Testis (tissue), 3 donors: ENCODE data around the gene MIS18BP1. TPM values are rescaled to one million over a fixed set of nuclear protein-coding genes. Genes with fewer than 3 reads are reported as not detected.
A peak's percentile ranks its signal among the peaks of the same experiment; 100 is the strongest.

Source experiments
- DNase-seq: peaks from one replicate; pipeline ENCODE4 v3.0.0-alpha.2; 2019
- H3K27ac ChIP-seq, 2 donors: fragments of 200-600 bp; sonication (generic); one replicate each; pipeline ENCODE4 v1.5.1; 2019
- H3K27me3 ChIP-seq: fragments of 200-600 bp; sonication (generic); one replicate; pipeline ENCODE4 v1.5.1; 2019
- H3K36me3 ChIP-seq: fragments of 200-600 bp; sonication (generic); one replicate; pipeline ENCODE4 v1.5.1; 2017; ENCODE audit warnings: low read depth; ENCODE audit errors: missing control alignments
- H3K4me1 ChIP-seq: fragments of 200-600 bp; sonication (generic); one replicate; pipeline ENCODE4 v1.5.1; 2019
- H3K4me3 ChIP-seq, 2 donors: fragments of 200-600 bp; sonication (generic); one replicate each; pipeline ENCODE4 v1.5.1; 2017 to 2019
- H3K9me3 ChIP-seq: fragments of 200-600 bp; sonication (generic); one replicate; pipeline ENCODE4 v1.5.1; 2017
- POLR2A ChIP-seq: fragments of 450-650 bp; IDR thresholded peaks from one replicate; pipeline ENCODE4 v1.6.1; 2017; ENCODE audit warnings: antibody characterized with exemption, mild to moderate bottlenecking, moderate library complexity
- WGBS, 2 donors: methylation state at CpG; one replicate each; pipeline ENCODE4 v1.1.5; 2018; 5-methylcytosine and 5-hydroxymethylcytosine counted together
- intact Hi-C: fragments of 100-400 bp; cut with DNase I; formaldehyde crosslinking; loops from one replicate; pipeline ENCODE4 v1.15.1; 2023; ENCODE audit warnings: low total_unique reads
- polyA plus RNA-seq: library from polyadenylated mRNA; stranded (reverse); fragments of 350-450 nt; fragmentation: Illumina TruSeq; extraction: RNeasy Lipid Tissue Mini Kit (QIAGEN cat#74804); gene quantifications from one replicate; pipeline ENCODE4 v1.2.3, GENCODE V29; 2014; ENCODE audit warnings: low read depth, low replicate concordance; ENCODE audit not compliant: insufficient read depth
- total RNA-seq, 2 donors: library from RNA; depleted of rRNA; stranded (reverse); fragments of >200 nt; gene quantifications; one replicate each; pipeline ENCODE4 v1.2.3, GENCODE V29; 2016
- TF ChIP-seq, protein P1 (sequence below), 3 experiments: fragments of 450-650 bp in 2 of 3; fragments of 200-600 bp in 1 of 3; sonication (generic) in 1 of 3; IDR thresholded peaks; one replicate each; pipeline ENCODE4 v1.5.1; 2016 to 2019; ENCODE audit warnings: antibody characterized with exemption in 3 of 3, mild to moderate bottlenecking in 2 of 3, moderate library complexity in 1 of 3

The MIS18BP1 gene
- total and polyA plus RNA-seq, 3 donors from 2014 or later = 7.3 to 71.5 (median 60.8) TPM

DNA sequence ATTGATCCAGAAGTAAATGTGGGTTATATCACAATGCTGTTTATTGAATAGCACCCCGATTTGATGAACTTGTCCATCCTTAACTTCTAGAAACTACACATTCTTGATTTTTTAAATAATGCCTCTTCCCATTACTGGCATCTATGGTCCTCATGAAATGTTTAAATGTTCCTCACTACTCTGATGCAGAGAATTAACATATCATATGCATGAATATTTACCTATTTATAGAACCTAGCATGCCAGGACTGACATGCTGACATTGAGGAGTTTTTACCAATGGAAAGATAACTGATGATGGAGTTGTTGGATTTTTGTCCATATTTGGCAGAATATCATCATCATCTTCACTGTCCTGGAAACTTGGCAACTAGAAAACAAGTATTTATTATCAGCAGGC, 42.8 kb downstream of the MIS18BP1 start:
- H3K4me1 ChIP-seq = no peaks in the 10 kb centered on the region
- no peaks in the 10 kb centered on the region for H3K27me3 ChIP-seq
- TF ChIP-seq POLR2A = no peak
- TF ChIP-seq, protein P1, sequence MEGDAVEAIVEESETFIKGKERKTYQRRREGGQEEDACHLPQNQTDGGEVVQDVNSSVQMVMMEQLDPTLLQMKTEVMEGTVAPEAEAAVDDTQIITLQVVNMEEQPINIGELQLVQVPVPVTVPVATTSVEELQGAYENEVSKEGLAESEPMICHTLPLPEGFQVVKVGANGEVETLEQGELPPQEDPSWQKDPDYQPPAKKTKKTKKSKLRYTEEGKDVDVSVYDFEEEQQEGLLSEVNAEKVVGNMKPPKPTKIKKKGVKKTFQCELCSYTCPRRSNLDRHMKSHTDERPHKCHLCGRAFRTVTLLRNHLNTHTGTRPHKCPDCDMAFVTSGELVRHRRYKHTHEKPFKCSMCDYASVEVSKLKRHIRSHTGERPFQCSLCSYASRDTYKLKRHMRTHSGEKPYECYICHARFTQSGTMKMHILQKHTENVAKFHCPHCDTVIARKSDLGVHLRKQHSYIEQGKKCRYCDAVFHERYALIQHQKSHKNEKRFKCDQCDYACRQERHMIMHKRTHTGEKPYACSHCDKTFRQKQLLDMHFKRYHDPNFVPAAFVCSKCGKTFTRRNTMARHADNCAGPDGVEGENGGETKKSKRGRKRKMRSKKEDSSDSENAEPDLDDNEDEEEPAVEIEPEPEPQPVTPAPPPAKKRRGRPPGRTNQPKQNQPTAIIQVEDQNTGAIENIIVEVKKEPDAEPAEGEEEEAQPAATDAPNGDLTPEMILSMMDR (IDR thresholded peaks at IDR 0.05) = no peak
- H3K27ac ChIP-seq = no peak overlapping the region
- 91 to 98% methylated on average over 1 of the region's 1 CpG for WGBS, 2 donors
- H3K4me3 ChIP-seq = no peak overlapping the region
- DNase-seq = no peak
- H3K36me3 ChIP-seq = no peaks in the 10 kb centered on the region
- intact Hi-C loops = no loop called here
- H3K9me3 ChIP-seq = no peaks in the 10 kb centered on the region

DNA sequence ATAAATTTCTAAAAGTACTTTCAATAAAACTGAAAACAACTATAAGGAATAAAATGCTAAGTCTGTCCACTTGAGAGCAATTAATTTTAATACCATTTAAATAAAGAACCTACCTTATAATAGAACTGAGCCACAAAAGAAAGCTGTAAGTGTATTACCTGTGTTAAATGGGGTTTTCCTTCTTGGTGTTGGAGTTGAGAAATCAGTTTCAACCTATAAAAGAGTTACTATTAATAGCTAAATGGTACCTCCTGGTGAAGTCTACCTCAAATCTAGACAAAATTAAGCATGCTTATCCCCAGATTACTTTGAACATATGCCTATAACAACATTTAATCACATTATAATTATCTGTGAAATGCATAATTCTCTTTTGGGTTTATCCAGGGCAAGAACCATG, 48.8 kb downstream of the MIS18BP1 start:
- no peak for DNase-seq
- TF ChIP-seq, protein P1 (IDR thresholded peaks at IDR 0.05) = no peak
- no peak for TF ChIP-seq POLR2A
- H3K27ac ChIP-seq = no peak overlapping the region
- H3K36me3 ChIP-seq = no peaks in the 10 kb centered on the region
- H3K4me3 ChIP-seq = no peak overlapping the region
- H3K27me3 ChIP-seq = no peaks in the 10 kb centered on the region
- intact Hi-C loops = no loop called here
- H3K4me1 ChIP-seq = no peaks in the 10 kb centered on the region
- no peaks in the 10 kb centered on the region for H3K9me3 ChIP-seq

DNA sequence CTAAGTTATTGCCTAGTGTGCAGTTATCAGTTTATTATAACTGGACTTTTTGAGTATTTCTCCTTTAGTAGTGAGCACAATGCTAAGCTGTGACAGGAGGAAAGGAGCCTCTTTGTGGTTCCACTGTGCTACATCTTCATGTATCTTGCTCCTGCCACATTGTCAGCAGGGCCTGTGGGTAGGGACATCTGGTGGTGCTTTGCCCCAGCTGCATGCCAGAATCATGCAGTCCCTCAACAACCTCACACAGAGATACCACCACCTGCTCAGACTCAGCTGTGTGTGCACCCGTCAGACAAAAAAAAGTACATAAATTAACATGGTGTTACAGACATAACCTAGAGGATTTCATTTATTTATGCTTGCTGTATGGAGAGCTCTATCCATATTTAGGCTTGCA, 51.1 kb downstream of the MIS18BP1 start:
- no peak for TF ChIP-seq POLR2A
- TF ChIP-seq, protein P1 (IDR thresholded peaks at IDR 0.05) = no peak
- Histone ChIP-seq H3K36me3 (no peaks in the 10 kb centered on the region), H3K9me3 (no peaks in the 10 kb centered on the region), H3K27me3 (no peaks in the 10 kb centered on the region), H3K4me3 (no peak overlapping the region), H3K4me1 (no peaks in the 10 kb centered on the region), H3K27ac (no peak overlapping the region)
- DNase-seq = peak; percentile 47
- WGBS, 2 donors = 41 to 54% methylated on average over 1 of the region's 1 CpG
- intact Hi-C loops = no loop called here

DNA sequence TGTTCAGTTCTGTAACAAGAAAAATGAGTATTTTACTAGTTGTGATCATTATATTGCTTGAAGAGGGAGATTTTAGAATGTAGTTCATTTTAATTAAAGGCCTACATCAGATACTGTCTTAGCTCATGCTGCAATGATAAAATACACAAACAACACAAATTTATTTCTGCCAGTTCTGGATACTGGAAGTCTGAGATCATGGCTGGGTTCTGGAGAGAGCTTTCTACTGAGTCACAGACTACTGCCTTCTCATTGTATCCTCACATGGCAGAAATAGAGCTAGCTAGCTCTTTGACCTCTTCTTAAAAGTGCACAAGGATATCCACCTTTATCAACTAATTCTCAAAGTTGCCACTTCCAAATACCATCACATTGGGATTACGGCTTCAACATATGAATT, 53.8 kb downstream of the MIS18BP1 start:
- Histone ChIP-seq H3K36me3 (no peaks in the 10 kb centered on the region), H3K4me1 (no peaks in the 10 kb centered on the region), H3K9me3 (no peaks in the 10 kb centered on the region), H3K4me3 (no peak overlapping the region), H3K27me3 (no peaks in the 10 kb centered on the region), H3K27ac (no peak overlapping the region)
- WGBS, 2 donors = 53 to 83% methylated on average over 1 of the region's 1 CpG
- intact Hi-C loops = no loop called here
- no peak for DNase-seq
- TF ChIP-seq POLR2A = no peak
- TF ChIP-seq, protein P1 (IDR thresholded peaks at IDR 0.05) = no peak

DNA sequence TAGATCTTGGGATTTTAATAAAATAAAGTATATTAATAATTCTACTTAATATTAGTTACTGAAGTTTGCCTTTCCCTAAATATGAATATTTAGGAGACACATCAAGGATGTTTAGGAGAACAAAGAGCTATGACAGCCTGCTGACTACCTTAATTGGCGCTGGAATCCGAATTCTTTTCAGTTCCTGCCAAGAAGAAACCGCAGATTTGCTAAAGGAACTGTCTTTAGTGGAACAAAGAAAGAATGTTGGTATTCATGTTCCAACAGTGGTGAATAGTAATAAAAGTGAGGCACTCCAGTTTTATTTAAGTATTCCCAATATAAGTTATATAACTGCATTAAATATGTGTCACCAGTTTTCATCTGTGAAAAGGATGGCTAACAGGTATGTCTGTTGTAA, 54.5 kb downstream of the MIS18BP1 start:
- intact Hi-C loops = no loop called here
- WGBS, 2 donors = 75 to 77% methylated on average over 3 of the region's 3 CpGs
- Histone ChIP-seq H3K9me3 (no peaks in the 10 kb centered on the region), H3K27me3 (no peaks in the 10 kb centered on the region), H3K4me3 (no peak overlapping the region), H3K27ac (no peak overlapping the region), H3K36me3 (no peaks in the 10 kb centered on the region), H3K4me1 (no peaks in the 10 kb centered on the region)
- TF ChIP-seq, protein P1 (IDR thresholded peaks at IDR 0.05) = no peak
- TF ChIP-seq POLR2A = no peak
- no peak for DNase-seq
